GM21737 (cell line): ENCODE data around the gene HLA-DMB.

ENCODE experiments used
- ATAC-seq: cut with Tn5 transposase; IDR thresholded peaks from one replicate; pipeline ENCODE4 v1.9.1; 2021; ENCODE audit warnings: mild to moderate bottlenecking, moderate library complexity; ENCODE audit not compliant: unreplicated experiment

HLA-DMB gene

GRCh38 chr6:32931211-32931610 is 9.6 kb downstream of the HLA-DMB start:
- no peak for ATAC-seq

GRCh38 chr6:32922083-32922482 is 18.7 kb downstream of the HLA-DMB start:
- no peak for ATAC-seq

- no peak for ATAC-seq
Measured at GRCh38 chr6:32920715-32921114, 20.1 kb downstream of the HLA-DMB start.

- ATAC-seq = no peak
Measured at GRCh38 chr6:32912951-32913350, 27.9 kb downstream of the HLA-DMB start.

GRCh38 chr6:32908897-32909296 is 31.9 kb downstream of the HLA-DMB start:
- no peak for ATAC-seq

GRCh38 chr6:32906539-32906938 is 34.3 kb downstream of the HLA-DMB start:
- ATAC-seq = no peak

GRCh38 chr6:32905078-32905477 is 35.8 kb downstream of the HLA-DMB start:
- no peak for ATAC-seq

- ATAC-seq = no peak
Measured at GRCh38 chr6:32903952-32904351, 36.9 kb downstream of the HLA-DMB start.

GRCh38 chr6:32895006-32895345 is 45.9 kb downstream of the HLA-DMB start:
- peak; percentile 28 for ATAC-seq

- peak; percentile 86 for ATAC-seq
Measured at GRCh38 chr6:32894085-32895005, 46.5 kb downstream of the HLA-DMB start.

GRCh38 chr6:32890831-32891230 is 50.0 kb downstream of the HLA-DMB start:
- no peak for ATAC-seq

GRCh38 chr6:32889533-32889932 is 51.3 kb downstream of the HLA-DMB start:
- ATAC-seq = no peak

- no peak for ATAC-seq
Measured at GRCh38 chr6:32888576-32888975, 52.3 kb downstream of the HLA-DMB start.

GRCh38 chr6:32887616-32888015 is 53.2 kb downstream of the HLA-DMB start:
- ATAC-seq = no peak

- ATAC-seq = no peak
Measured at GRCh38 chr6:32886681-32887383, 54.0 kb downstream of the HLA-DMB start.

GRCh38 chr6:32885698-32886286 is 55.0 kb downstream of the HLA-DMB start:
- no peak for ATAC-seq
